ENCODE data around the gene SND1.

- TF ChIP-seq POLR2A (IDR thresholded peaks at IDR 0.05; ENCODE audit: low read depth, low read length) (no peak), RFX5 (IDR thresholded peaks at IDR 0.05; ENCODE audit: low read depth, low read length) (no peak), CEBPB (IDR thresholded peaks at IDR 0.05; ENCODE audit: low read depth, low read length) (no peak), MAFK (IDR thresholded peaks at IDR 0.05; ENCODE audit: low read depth, low read length) (no peak), SMC3 (IDR thresholded peaks at IDR 0.05; ENCODE audit: low read depth, low read length) (no peak), RAD21 (IDR thresholded peaks at IDR 0.05; ENCODE audit: low read length) (no peak)
- TF ChIP-seq, protein P1, sequence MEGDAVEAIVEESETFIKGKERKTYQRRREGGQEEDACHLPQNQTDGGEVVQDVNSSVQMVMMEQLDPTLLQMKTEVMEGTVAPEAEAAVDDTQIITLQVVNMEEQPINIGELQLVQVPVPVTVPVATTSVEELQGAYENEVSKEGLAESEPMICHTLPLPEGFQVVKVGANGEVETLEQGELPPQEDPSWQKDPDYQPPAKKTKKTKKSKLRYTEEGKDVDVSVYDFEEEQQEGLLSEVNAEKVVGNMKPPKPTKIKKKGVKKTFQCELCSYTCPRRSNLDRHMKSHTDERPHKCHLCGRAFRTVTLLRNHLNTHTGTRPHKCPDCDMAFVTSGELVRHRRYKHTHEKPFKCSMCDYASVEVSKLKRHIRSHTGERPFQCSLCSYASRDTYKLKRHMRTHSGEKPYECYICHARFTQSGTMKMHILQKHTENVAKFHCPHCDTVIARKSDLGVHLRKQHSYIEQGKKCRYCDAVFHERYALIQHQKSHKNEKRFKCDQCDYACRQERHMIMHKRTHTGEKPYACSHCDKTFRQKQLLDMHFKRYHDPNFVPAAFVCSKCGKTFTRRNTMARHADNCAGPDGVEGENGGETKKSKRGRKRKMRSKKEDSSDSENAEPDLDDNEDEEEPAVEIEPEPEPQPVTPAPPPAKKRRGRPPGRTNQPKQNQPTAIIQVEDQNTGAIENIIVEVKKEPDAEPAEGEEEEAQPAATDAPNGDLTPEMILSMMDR (conservative IDR thresholded peaks at IDR 0.05; ENCODE audit: low read depth, low read length) = no peak
- TF ChIP-seq, protein P2, sequence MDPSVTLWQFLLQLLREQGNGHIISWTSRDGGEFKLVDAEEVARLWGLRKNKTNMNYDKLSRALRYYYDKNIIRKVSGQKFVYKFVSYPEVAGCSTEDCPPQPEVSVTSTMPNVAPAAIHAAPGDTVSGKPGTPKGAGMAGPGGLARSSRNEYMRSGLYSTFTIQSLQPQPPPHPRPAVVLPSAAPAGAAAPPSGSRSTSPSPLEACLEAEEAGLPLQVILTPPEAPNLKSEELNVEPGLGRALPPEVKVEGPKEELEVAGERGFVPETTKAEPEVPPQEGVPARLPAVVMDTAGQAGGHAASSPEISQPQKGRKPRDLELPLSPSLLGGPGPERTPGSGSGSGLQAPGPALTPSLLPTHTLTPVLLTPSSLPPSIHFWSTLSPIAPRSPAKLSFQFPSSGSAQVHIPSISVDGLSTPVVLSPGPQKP (IDR thresholded peaks at IDR 0.05; ENCODE audit: borderline replicate concordance, low read depth, low read length) = no peak
These were observed 188.4 kb downstream of the SND1 start for GRCh38 chr7:127840226-127840951.
